IMR-90 (cell line): Measurements from ENCODE around the gene LRP1B. TPM values are rescaled to one million over a fixed set of nuclear protein-coding genes. Genes with fewer than 3 reads are reported as not detected.

ENCODE experiments used
- ATAC-seq: fragments of 200-7000 bp; cut with Tn5 transposase; 2 replicates; pipeline ENCODE4 v1.9.1; 2020; ENCODE audit warnings: low read depth, mild to moderate bottlenecking, moderate library complexity
- BruUV-seq: library from RNA; stranded (reverse); fragments of 400-500 nt; replicated peaks from 2 replicates; lab custom pipeline; 2021; lab: Mats Ljungman, UMichigan
- CTCF ChIA-PET: fragments of 300-600 bp; formaldehyde crosslinking; extraction: SDS; loops from one replicate; lab custom pipeline; 2021; ENCODE audit warnings: antibody characterized with exemption; lab: Yijun Ruan, JAX
- POLR2A ChIA-PET: fragments of 300-600 bp; sonication (Branson Sonifier 250); formaldehyde crosslinking; loops from one replicate; lab custom pipeline; 2022; ENCODE audit warnings: antibody characterized with exemption; ENCODE audit not compliant: unreplicated experiment; lab: Charles Lee
- DNase-seq: peaks from one replicate; pipeline ENCODE4 v3.0.0; 2013
- H2AFZ ChIP-seq: replicated peaks from 2 replicates; pipeline ENCODE3; 2013; ENCODE audit warnings: low read length, mild to moderate bottlenecking; ENCODE audit not compliant: poor library complexity
- H2AK5ac ChIP-seq: 2 replicates; pipeline ENCODE4 v1.6.1; 2013; ENCODE audit warnings: low read depth, low read length, inconsistent platforms
- H2AK9ac ChIP-seq: replicated peaks from 2 replicates; pipeline ENCODE3; 2013; ENCODE audit warnings: mild to moderate bottlenecking, low read depth, low read length, moderate library complexity; ENCODE audit not compliant: poor library complexity
- H2BK120ac ChIP-seq: 2 replicates; pipeline ENCODE4 v1.6.1; 2013; ENCODE audit warnings: low read depth, low read length, inconsistent platforms
- H2BK15ac ChIP-seq: 3 replicates; pipeline ENCODE4 v1.6.1; 2013; ENCODE audit warnings: low read depth, low read length, inconsistent platforms
- H2BK20ac ChIP-seq: 2 replicates; pipeline ENCODE4 v1.6.1; 2013; ENCODE audit warnings: low read depth, mild to moderate bottlenecking, inconsistent platforms, low read length, moderate library complexity
- H2BK5ac ChIP-seq: 2 replicates; pipeline ENCODE4 v1.6.1; 2013; ENCODE audit warnings: mild to moderate bottlenecking, low read depth, low read length, inconsistent platforms; ENCODE audit not compliant: poor library complexity, severe bottlenecking
- H3K14ac ChIP-seq: replicated peaks from 2 replicates; pipeline ENCODE4 v1.6.1; 2013; ENCODE audit warnings: low read depth, low read length, inconsistent platforms
- H3K18ac ChIP-seq: 2 replicates; pipeline ENCODE4 v1.6.1; 2013; ENCODE audit warnings: low read depth, low read length, control low read depth
- H3K23ac ChIP-seq: 2 replicates; pipeline ENCODE4 v1.6.1; 2013; ENCODE audit warnings: low read depth, low read length, inconsistent platforms
- H3K27ac ChIP-seq: 2 replicates; pipeline ENCODE4 v1.5.1; 2013; ENCODE audit warnings: mild to moderate bottlenecking, control low read depth, low read length; ENCODE audit not compliant: insufficient read depth
- H3K27me3 ChIP-seq: 2 replicates; pipeline ENCODE4 v1.6.1; 2013; ENCODE audit warnings: low read length; ENCODE audit not compliant: control insufficient read depth, insufficient read depth
- H3K36me3 ChIP-seq: 2 replicates; pipeline ENCODE4 v1.6.1; 2013; ENCODE audit warnings: low read length, mixed read lengths; ENCODE audit not compliant: control insufficient read depth, insufficient read depth
- H3K4ac ChIP-seq: 2 replicates; pipeline ENCODE4 v1.6.1; 2013; ENCODE audit warnings: low read depth, low read length, inconsistent platforms
- H3K4me1 ChIP-seq: 2 replicates; pipeline ENCODE4 v1.6.1; 2013; ENCODE audit warnings: low read length, mixed read lengths; ENCODE audit not compliant: control insufficient read depth, insufficient read depth
- H3K4me2 ChIP-seq: 2 replicates; pipeline ENCODE4 v1.6.1; 2013; ENCODE audit warnings: low read depth, mild to moderate bottlenecking, control low read depth, low read length, moderate library complexity
- H3K4me3 ChIP-seq: 2 replicates; pipeline ENCODE4 v1.5.1; 2013; ENCODE audit warnings: low read depth, mild to moderate bottlenecking, control low read depth, low read length, moderate library complexity; ENCODE audit not compliant: insufficient read depth
- H3K56ac ChIP-seq: 2 replicates; pipeline ENCODE4 v1.6.1; 2013; ENCODE audit warnings: low read length, inconsistent platforms; ENCODE audit not compliant: insufficient read depth; ENCODE audit errors: extremely low read depth
- H3K79me1 ChIP-seq, 2 experiments: 2 replicates each; pipeline ENCODE4 v1.6.1; 2013; ENCODE audit warnings: low read length in 2 of 2, inconsistent platforms in 1 of 2, low read depth in 1 of 2
- H3K9ac ChIP-seq: 2 replicates; pipeline ENCODE4 v1.6.1; 2013; ENCODE audit warnings: low read depth, low read length, control low read depth
- H3K9me1 ChIP-seq: 2 replicates; pipeline ENCODE4 v1.6.1; 2013; ENCODE audit warnings: low read length, inconsistent platforms; ENCODE audit not compliant: insufficient read depth
- H3K9me3 ChIP-seq: 2 replicates; pipeline ENCODE4 v1.6.1; 2013; ENCODE audit warnings: low read length; ENCODE audit not compliant: control insufficient read depth, insufficient read depth
- H4K20me1 ChIP-seq: 2 replicates; pipeline ENCODE4 v1.6.1; 2013; ENCODE audit warnings: low read length, inconsistent platforms; ENCODE audit not compliant: insufficient read depth
- H4K5ac ChIP-seq: 2 replicates; pipeline ENCODE4 v1.6.1; 2013; ENCODE audit warnings: mild to moderate bottlenecking, low read depth, low read length, control low read depth
- H4K8ac ChIP-seq, 2 experiments: 2 replicates each; pipeline ENCODE4 v1.6.1; 2013; ENCODE audit warnings: low read depth in 2 of 2, low read length in 2 of 2, control low read depth in 1 of 2, inconsistent platforms in 1 of 2
- H4K91ac ChIP-seq: 2 replicates; pipeline ENCODE4 v1.6.1; 2013; ENCODE audit warnings: low read depth, low read length, inconsistent platforms; ENCODE audit not compliant: insufficient read depth
- BHLHE40 ChIP-seq: fragments of 150-350 bp; IDR thresholded peaks from 2 replicates; pipeline ENCODE4 v1.6.1; 2016; ENCODE audit warnings: mild to moderate bottlenecking, low read depth, low read length
- CEBPB ChIP-seq: IDR thresholded peaks from 2 replicates; pipeline ENCODE4 v1.6.1; 2012; ENCODE audit warnings: low read depth, low read length, improper control_type of control experiment
- CHD1 ChIP-seq: IDR thresholded peaks from 2 replicates; pipeline ENCODE4 v1.6.1; 2012; ENCODE audit warnings: low read depth, low read length, improper control_type of control experiment
- FOS ChIP-seq: fragments of 150-350 bp; IDR thresholded peaks from 2 replicates; pipeline ENCODE4 v1.6.1; 2016; ENCODE audit warnings: low read depth, low read length
- MAFK ChIP-seq: IDR thresholded peaks from 2 replicates; pipeline ENCODE4 v1.6.1; 2012; ENCODE audit warnings: low read depth, low read length, improper control_type of control experiment
- MAZ ChIP-seq: IDR thresholded peaks from 2 replicates; pipeline ENCODE4 v1.6.1; 2012; ENCODE audit warnings: low read depth, mild to moderate bottlenecking, low read length, improper control_type of control experiment, moderate library complexity, borderline replicate concordance
- MXI1 ChIP-seq: IDR thresholded peaks from 2 replicates; pipeline ENCODE4 v1.6.1; 2012; ENCODE audit warnings: low read depth, mild to moderate bottlenecking, low read length, moderate library complexity, borderline replicate concordance
- NFE2L2 ChIP-seq: fragments of 150-350 bp; IDR thresholded peaks from 2 replicates; pipeline ENCODE4 v1.6.1; 2016; ENCODE audit warnings: low read depth, mild to moderate bottlenecking, low read length
- POLR2A ChIP-seq: IDR thresholded peaks from 2 replicates; pipeline ENCODE4 v1.6.1; 2012; ENCODE audit warnings: mild to moderate bottlenecking, low read depth, low read length
- RAD21 ChIP-seq: IDR thresholded peaks from 2 replicates; pipeline ENCODE4 v1.6.1; 2012; ENCODE audit warnings: low read length, improper control_type of control experiment
- RCOR1 ChIP-seq: IDR thresholded peaks from 2 replicates; pipeline ENCODE4 v1.6.1; 2012; ENCODE audit warnings: mild to moderate bottlenecking, low read length, improper control_type of control experiment; ENCODE audit not compliant: insufficient replicate concordance
- RFX5 ChIP-seq: IDR thresholded peaks from 2 replicates; pipeline ENCODE4 v1.8.0; 2012; ENCODE audit warnings: low read depth, mild to moderate bottlenecking, low read length, moderate library complexity
- SMC3 ChIP-seq: fragments of 150-350 bp; IDR thresholded peaks from 2 replicates; pipeline ENCODE4 v1.6.1; 2016; ENCODE audit warnings: low read depth, mild to moderate bottlenecking, antibody characterized with exemption, low read length, moderate library complexity
- WGBS, 2 experiments: methylation state at CpG; one replicate each; pipeline versions ENCODE4 v1.1.5 to v1.1.7; 2013; ENCODE audit warnings: missing lambda C conversion rate in 2 of 2; ENCODE audit not compliant: insufficient read length in 1 of 2; ENCODE audit errors: extremely low coverage in 2 of 2; 5-methylcytosine and 5-hydroxymethylcytosine counted together
- dilution Hi-C: fragments of 300-500 bp; cut with HindIII; formaldehyde crosslinking; loops from one replicate; pipeline ENCODE4 v1.14.3; 2018; ENCODE audit warnings: low sequenced_read_pairs; ENCODE audit not compliant: unreplicated experiment
- in situ Hi-C: fragments of 300-500 bp; cut with MboI; formaldehyde crosslinking; loops from 3 replicates; pipeline ENCODE4 v1.14.3; 2019; ENCODE audit warnings: low sequenced_read_pairs, inconsistent platforms, mixed read lengths
- intact Hi-C: fragments of 100-400 bp; cut with micrococcal nuclease; formaldehyde crosslinking; loops from 2 replicates; pipeline ENCODE4 v1.10.0; 2022
- polyA plus RNA-seq, 3 experiments: library from polyadenylated mRNA; depleted of rRNA; stranded (reverse); fragments of >200 nt; gene quantifications; 2 replicates each; pipeline ENCODE4 v1.2.3, GENCODE V29; 2012; ENCODE audit warnings: low replicate concordance in 1 of 3
- total RNA-seq: library from RNA; depleted of rRNA; stranded (reverse); fragments of >200 nt; gene quantifications from 2 replicates; pipeline ENCODE4 v1.2.3, GENCODE V29; 2012
- TF ChIP-seq, protein P1 (sequence below): fragments of 150-350 bp; IDR thresholded peaks from 2 replicates; pipeline ENCODE4 v1.6.1; 2017; ENCODE audit warnings: mild to moderate bottlenecking, antibody characterized with exemption, low read length, low read depth
- TF ChIP-seq, protein P2 (sequence below): conservative IDR thresholded peaks from 2 replicates; pipeline ENCODE4 v1.5.1; 2012; ENCODE audit warnings: mild to moderate bottlenecking, low read depth, low read length, improper control_type of control experiment
- TF ChIP-seq, protein P3 (sequence below): fragments of 150-350 bp; IDR thresholded peaks from 2 replicates; pipeline ENCODE4 v1.6.1; 2016; ENCODE audit warnings: low read depth, mild to moderate bottlenecking, low read length, moderate library complexity, borderline replicate concordance

The LRP1B gene
- total and polyA plus RNA-seq, 2 of the 4 experiments (the other 2 are of a cell fraction) = under 0.01 to 0.02 TPM

DNA sequence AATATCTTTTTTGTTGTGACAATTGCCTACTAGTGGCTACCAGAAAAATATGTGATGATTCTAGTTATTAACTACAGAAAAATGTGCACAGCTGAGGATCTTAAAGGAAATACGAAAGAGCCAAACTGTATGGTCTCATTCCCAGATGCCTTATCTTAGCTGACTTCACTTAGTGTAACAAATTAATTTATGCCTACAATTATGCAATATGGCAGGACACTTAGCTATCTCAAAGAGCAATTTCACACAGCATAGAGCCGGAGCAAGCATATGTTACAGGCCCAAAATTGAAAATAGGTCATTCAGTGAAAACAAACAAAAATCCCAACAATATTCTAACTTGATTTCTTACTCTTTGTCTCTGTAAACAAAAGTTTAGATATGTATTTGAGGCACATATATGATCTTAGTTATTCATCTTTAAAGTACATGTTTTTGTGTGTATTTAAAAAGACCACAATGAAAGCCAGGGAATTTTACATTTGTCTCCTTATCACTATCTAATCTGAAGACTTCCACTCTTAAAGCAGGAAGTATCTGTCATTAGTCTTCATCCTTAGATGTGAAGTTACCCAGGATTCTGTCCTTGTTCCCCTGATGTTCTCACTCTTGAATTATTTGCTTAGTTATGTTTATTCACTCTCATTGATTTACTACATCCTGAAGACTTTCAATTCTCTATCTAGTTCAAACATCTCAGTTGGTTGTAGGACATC, 1771.6 kb downstream of the LRP1B start:
- Histone ChIP-seq H3K4me2 (no peak overlapping the region), H2AFZ (no peak overlapping the region), H3K9ac (no peak overlapping the region), H2AK9ac (no peak overlapping the region), H3K18ac (no peak overlapping the region), H4K5ac (no peak overlapping the region), H3K9me3 (no peaks in the 10 kb centered on the region), H3K14ac (no peak overlapping the region), H2BK20ac (no peak overlapping the region), H2BK120ac (no peak overlapping the region), H4K20me1 (no peaks in the 10 kb centered on the region), H3K56ac (no peak overlapping the region), H2AK5ac (no peak overlapping the region), H3K27me3 (no peaks in the 10 kb centered on the region), H3K27ac (no peak overlapping the region), H3K4me1 (no peaks in the 10 kb centered on the region), H3K23ac (no peak overlapping the region), H4K8ac (no peak overlapping the region), H2BK15ac (no peak overlapping the region), H2BK5ac (no peak overlapping the region), H3K4me3 (no peak overlapping the region), H3K4ac (no peak overlapping the region), H4K91ac (no peak overlapping the region), H3K79me1 (no peaks in the 10 kb centered on the region), H3K36me3 (no peaks in the 10 kb centered on the region), H3K9me1 (no peaks in the 10 kb centered on the region)
- ATAC-seq (no peak), DNase-seq (no peak)
- BruUV-seq = no TSS peak
- intact Hi-C loops = no loop called here
- CTCF ChIA-PET = no interaction called here
- no peak for TF ChIP-seq RFX5
- TF ChIP-seq CHD1 = no peak
- TF ChIP-seq, protein P1, sequence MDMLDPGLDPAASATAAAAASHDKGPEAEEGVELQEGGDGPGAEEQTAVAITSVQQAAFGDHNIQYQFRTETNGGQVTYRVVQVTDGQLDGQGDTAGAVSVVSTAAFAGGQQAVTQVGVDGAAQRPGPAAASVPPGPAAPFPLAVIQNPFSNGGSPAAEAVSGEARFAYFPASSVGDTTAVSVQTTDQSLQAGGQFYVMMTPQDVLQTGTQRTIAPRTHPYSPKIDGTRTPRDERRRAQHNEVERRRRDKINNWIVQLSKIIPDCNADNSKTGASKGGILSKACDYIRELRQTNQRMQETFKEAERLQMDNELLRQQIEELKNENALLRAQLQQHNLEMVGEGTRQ = no peak
- no peak for TF ChIP-seq POLR2A
- TF ChIP-seq SMC3 = no peak
- no peak for TF ChIP-seq CEBPB
- no peak for TF ChIP-seq NFE2L2
- no peak for TF ChIP-seq RCOR1
- no peak for TF ChIP-seq MAZ
- TF ChIP-seq, protein P2, sequence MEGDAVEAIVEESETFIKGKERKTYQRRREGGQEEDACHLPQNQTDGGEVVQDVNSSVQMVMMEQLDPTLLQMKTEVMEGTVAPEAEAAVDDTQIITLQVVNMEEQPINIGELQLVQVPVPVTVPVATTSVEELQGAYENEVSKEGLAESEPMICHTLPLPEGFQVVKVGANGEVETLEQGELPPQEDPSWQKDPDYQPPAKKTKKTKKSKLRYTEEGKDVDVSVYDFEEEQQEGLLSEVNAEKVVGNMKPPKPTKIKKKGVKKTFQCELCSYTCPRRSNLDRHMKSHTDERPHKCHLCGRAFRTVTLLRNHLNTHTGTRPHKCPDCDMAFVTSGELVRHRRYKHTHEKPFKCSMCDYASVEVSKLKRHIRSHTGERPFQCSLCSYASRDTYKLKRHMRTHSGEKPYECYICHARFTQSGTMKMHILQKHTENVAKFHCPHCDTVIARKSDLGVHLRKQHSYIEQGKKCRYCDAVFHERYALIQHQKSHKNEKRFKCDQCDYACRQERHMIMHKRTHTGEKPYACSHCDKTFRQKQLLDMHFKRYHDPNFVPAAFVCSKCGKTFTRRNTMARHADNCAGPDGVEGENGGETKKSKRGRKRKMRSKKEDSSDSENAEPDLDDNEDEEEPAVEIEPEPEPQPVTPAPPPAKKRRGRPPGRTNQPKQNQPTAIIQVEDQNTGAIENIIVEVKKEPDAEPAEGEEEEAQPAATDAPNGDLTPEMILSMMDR = no peak
- no peak for TF ChIP-seq MAFK
- no peak for TF ChIP-seq BHLHE40
- TF ChIP-seq RAD21 = no peak
- TF ChIP-seq FOS = no peak
- TF ChIP-seq, protein P3, sequence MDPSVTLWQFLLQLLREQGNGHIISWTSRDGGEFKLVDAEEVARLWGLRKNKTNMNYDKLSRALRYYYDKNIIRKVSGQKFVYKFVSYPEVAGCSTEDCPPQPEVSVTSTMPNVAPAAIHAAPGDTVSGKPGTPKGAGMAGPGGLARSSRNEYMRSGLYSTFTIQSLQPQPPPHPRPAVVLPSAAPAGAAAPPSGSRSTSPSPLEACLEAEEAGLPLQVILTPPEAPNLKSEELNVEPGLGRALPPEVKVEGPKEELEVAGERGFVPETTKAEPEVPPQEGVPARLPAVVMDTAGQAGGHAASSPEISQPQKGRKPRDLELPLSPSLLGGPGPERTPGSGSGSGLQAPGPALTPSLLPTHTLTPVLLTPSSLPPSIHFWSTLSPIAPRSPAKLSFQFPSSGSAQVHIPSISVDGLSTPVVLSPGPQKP = no peak
- TF ChIP-seq MXI1 = no peak
- dilution Hi-C loops = no loop called here
- in situ Hi-C loops = no loop called here
- WGBS, 2 experiments = no CpG with 5 or more reads among the region's 2 CpGs
- POLR2A ChIA-PET = no interaction called here
